GM21529 (cell line): Measurements from ENCODE around the gene PCDHGA2.
A peak's percentile ranks its signal among the peaks of the same experiment; 100 is the strongest.
"Not testable (repeated sequence)": the region's sequence is repeated elsewhere in the genome, so short reads cannot be mapped to it uniquely, and the experiment has no call there.

Experiments used
- ATAC-seq: cut with Tn5 transposase; IDR thresholded peaks from one replicate; pipeline ENCODE4 v1.9.1; 2021; ENCODE audit not compliant: unreplicated experiment

The PCDHGA2 gene

GRCh38 chr5:141338538-141339306 lies at the start of gene PCDHGA2:
Gene PCDHGA2 (plus strand): TSS chr5:141338760.
- ATAC-seq = no peak

- no peak for ATAC-seq
These were observed 40.2 kb upstream of the PCDHGA2 start for GRCh38 chr5:141298376-141298775.

- ATAC-seq = no peak
These were observed 34.8 kb upstream of the PCDHGA2 start, which contains the start of gene SLC25A2 for GRCh38 chr5:141303756-141304155. Gene SLC25A2 (minus strand): TSS chr5:141304049. CDS start chr5:141303865, 184 bp downstream.

GRCh38 chr5:141306630-141307029 lies 31.9 kb upstream of the PCDHGA2 start:
- no peak for ATAC-seq

- no peak for ATAC-seq
These were observed 24.8 kb upstream of the PCDHGA2 start for GRCh38 chr5:141313711-141314110.

- ATAC-seq = not testable (repeated sequence)
These were observed 21.6 kb upstream of the PCDHGA2 start for GRCh38 chr5:141316963-141317362.

- no peak for ATAC-seq
These were observed 19.4 kb upstream of the PCDHGA2 start for GRCh38 chr5:141319202-141319601.

- ATAC-seq = no peak
These were observed 18.9 kb upstream of the PCDHGA2 start for GRCh38 chr5:141319699-141320098.

- ATAC-seq = peak; percentile 93
These were observed 18.1 kb upstream of the PCDHGA2 start, which contains the start of gene TAF7 for GRCh38 chr5:141320225-141321169. Gene TAF7 (minus strand): TSS chr5:141320784. CDS start chr5:141320044, 740 bp downstream.

GRCh38 chr5:141322261-141322660 lies 16.3 kb upstream of the PCDHGA2 start:
- ATAC-seq = no peak

- ATAC-seq = peak; percentile 96
These were observed 12.3 kb upstream of the PCDHGA2 start for GRCh38 chr5:141326088-141326854.

GRCh38 chr5:141328231-141328630 lies 10.3 kb upstream of the PCDHGA2 start:
- ATAC-seq = no peak

- ATAC-seq = no peak
These were observed 8.1 kb upstream of the PCDHGA2 start, which contains the start of gene PCDHGA1 for GRCh38 chr5:141330299-141331080. Gene PCDHGA1 (plus strand): TSS chr5:141330514.

- not testable (repeated sequence) for ATAC-seq
These were observed 6.0 kb upstream of the PCDHGA2 start for GRCh38 chr5:141332571-141332970.

GRCh38 chr5:141340781-141341354 lies 2.3 kb downstream of the PCDHGA2 start:
- ATAC-seq = not testable (repeated sequence)

GRCh38 chr5:141342773-141343172 lies 4.2 kb downstream of the PCDHGA2 start:
- ATAC-seq = no peak

GRCh38 chr5:141343242-141343952 lies 4.8 kb downstream of the PCDHGA2 start, which contains the start of gene PCDHGA3:
Gene PCDHGA3 (plus strand): TSS chr5:141343829. CDS start chr5:141344034, 205 bp downstream.
- no peak for ATAC-seq

GRCh38 chr5:141343953-141344463 lies 5.4 kb downstream of the PCDHGA2 start:
- no peak for ATAC-seq

GRCh38 chr5:141345327-141345726 lies 6.8 kb downstream of the PCDHGA2 start:
- no peak for ATAC-seq
